Muscle of leg (tissue), 11 donors: ENCODE measurements around the gene ADAM12. TPM values are rescaled to one million over a fixed set of nuclear protein-coding genes. Genes with fewer than 3 reads are reported as not detected.

Experiments used
- DNase-seq: peaks from one replicate; pipeline ENCODE4 v3.0.0; 2013
- H3K27ac ChIP-seq: one replicate; pipeline ENCODE4 v1.5.1; 2013; ENCODE audit warnings: mild to moderate bottlenecking, low read length, control low read depth
- H3K27me3 ChIP-seq: one replicate; pipeline ENCODE4 v1.6.1; 2013; ENCODE audit warnings: low read length; ENCODE audit not compliant: control insufficient read depth, insufficient read depth
- H3K36me3 ChIP-seq: one replicate; pipeline ENCODE4 v1.6.1; 2013; ENCODE audit warnings: low read length; ENCODE audit not compliant: control insufficient read depth, insufficient read depth
- H3K4me1 ChIP-seq: one replicate; pipeline ENCODE4 v1.6.1; 2013; ENCODE audit warnings: low read length; ENCODE audit not compliant: control insufficient read depth, insufficient read depth
- H3K4me3 ChIP-seq: one replicate; pipeline ENCODE4 v1.5.1; 2013; ENCODE audit warnings: low read length, control low read depth
- H3K9me3 ChIP-seq: replicated peaks from 2 replicates; pipeline ENCODE4 v1.6.1; 2013; ENCODE audit warnings: low read depth, low read length; ENCODE audit not compliant: control insufficient read depth
- WGBS: methylation state at CpG from one replicate; pipeline ENCODE4 v1.1.5; 2013; ENCODE audit warnings: missing lambda C conversion rate; ENCODE audit not compliant: insufficient coverage; 5-methylcytosine and 5-hydroxymethylcytosine counted together
- polyA plus RNA-seq, 8 donors: library from polyadenylated mRNA; unstranded; fragments of 120-200 nt; gene quantifications; one replicate each; pipeline versions ENCODE4 v1.2.1 to v1.2.3, GENCODE V29; 2013; ENCODE audit warnings: inconsistent platforms in 1 of 8, low replicate concordance in 1 of 8; ENCODE audit not compliant: insufficient read length in 8 of 8, insufficient read depth in 1 of 8
- total RNA-seq: library from RNA; stranded (reverse); fragments of 120-200 nt; gene quantifications from one replicate; pipeline ENCODE4 v1.2.4, GENCODE V29; 2013

The ADAM12 gene
- total and polyA plus RNA-seq, 9 donors = 11.7 to 39.6 (median 21.0) TPM

DNA sequence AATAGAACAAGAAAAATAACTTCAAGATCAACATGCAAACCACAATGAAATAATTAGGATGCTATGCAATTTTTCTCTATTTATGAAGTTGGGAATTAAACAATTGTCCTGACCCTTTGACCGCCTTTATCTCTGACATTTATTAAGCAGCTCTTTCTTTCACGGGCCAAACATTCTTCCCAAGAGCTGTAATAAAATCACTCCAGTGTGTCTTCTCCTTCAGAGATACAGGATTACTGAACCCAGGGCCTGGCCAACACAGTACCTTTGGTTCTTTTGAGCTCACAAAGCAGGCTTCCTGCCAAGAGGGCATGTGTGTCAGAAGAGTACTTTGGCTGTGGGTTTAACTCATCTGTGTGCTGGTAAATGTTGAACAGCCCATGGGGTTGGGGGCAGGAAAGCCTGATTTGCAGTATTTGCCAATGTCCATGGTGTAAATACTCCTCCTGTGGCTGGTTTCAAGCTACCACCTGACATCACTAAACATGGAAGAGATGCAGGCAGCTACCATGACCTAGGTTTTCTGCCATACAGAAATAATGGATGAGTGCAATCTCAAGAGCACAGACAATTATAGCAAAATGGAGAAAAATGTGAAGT, 370.2 kb downstream of the ADAM12 start:
- Histone ChIP-seq H3K4me1 (peaks cover 5% of the 10 kb centered on the region), H3K36me3 (peaks cover 29% of the 10 kb centered on the region), H3K27me3 (no peaks in the 10 kb centered on the region), H3K9me3 (no peaks in the 10 kb centered on the region), H3K27ac (no peak overlapping the region), H3K4me3 (no peak overlapping the region)
- DNase-seq = no peak
- WGBS = 87% methylated on average over 2 of the region's 2 CpGs

DNA sequence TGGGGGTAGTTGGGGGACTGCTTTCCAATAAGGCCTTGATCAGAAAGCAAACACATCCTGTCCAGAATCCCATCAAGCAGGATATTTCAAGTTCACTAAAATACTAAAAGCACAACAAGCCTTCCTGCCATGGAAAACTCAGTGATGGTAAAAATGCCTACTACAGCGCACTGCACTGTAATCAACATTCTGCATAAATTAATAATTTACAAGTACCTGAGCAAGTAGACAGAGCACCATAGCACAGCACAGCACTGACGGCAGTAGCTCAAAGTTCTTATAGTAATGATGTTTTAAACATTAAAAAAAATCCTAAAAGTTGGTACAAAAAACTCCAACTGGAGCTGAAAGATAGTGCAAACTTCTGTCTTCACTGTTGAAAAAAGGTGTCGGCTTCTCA, 371.4 kb downstream of the ADAM12 start:
- Histone ChIP-seq H3K4me3 (no peak overlapping the region), H3K4me1 (peaks cover 5% of the 10 kb centered on the region), H3K36me3 (peaks cover 26% of the 10 kb centered on the region), H3K27me3 (no peaks in the 10 kb centered on the region), H3K27ac (no peak overlapping the region), H3K9me3 (no peaks in the 10 kb centered on the region)
- WGBS = 100% methylated on average over 1 of the region's 3 CpGs
- no peak for DNase-seq

DNA sequence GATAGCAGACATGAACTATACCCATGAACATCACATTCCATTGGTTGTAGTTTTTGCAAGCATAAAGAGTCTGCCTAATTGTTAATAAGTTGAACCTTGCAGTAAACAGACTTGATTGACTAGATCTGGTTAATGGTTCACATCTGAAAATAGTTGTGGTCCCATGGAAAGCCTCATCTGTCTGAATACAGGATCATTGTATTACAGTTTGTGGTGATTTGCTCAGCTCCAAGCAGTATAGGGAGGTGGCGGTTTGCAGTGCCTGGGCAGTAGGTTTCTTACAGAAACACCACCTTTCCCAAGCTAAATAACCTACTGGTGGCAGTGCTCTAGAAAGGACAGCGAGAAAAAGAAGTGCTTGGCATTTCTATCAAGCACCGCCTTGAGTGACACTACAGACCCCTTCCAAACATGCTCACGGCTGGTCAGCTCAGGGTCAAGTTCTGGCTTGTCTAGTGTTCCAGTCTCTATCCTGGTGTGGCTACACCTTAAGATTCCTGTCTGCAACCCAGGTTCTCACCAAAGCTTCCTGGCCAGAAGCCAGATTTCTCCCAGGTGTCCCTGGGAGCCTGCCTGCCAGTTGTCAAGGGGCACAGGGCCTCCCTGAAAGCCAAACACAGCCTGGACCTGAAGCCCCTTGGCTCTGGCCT, 372.0 kb downstream of the ADAM12 start:
- WGBS = 94% methylated on average over 3 of the region's 4 CpGs
- Histone ChIP-seq H3K4me1 (peaks cover 5% of the 10 kb centered on the region), H3K36me3 (peaks cover 26% of the 10 kb centered on the region), H3K27me3 (no peaks in the 10 kb centered on the region), H3K9me3 (no peaks in the 10 kb centered on the region), H3K4me3 (no peak overlapping the region), H3K27ac (no peak overlapping the region)
- DNase-seq = no peak

DNA sequence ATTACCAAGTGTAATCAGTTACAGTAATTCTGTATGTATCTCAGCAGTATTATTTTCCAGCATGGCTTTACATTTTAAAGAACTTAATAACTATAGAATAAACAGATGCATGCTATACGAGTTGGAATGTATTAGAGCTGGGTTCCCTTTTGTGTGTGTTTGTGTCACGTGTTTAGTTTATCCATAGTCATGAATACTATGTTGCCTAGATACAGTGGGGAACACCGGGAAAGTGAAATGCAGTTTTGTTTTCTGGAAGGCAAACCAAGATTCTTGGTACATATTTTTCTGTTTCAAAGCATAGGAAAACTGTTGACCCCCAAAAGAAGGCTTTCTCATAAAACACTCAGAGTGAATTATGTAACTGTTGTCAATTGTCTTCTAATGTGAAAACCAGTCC, 372.9 kb downstream of the ADAM12 start:
- H3K27ac ChIP-seq = no peak overlapping the region
- peaks cover 26% of the 10 kb centered on the region for H3K36me3 ChIP-seq
- peaks cover 5% of the 10 kb centered on the region for H3K4me1 ChIP-seq
- peak; percentile 61 for DNase-seq
- no peaks in the 10 kb centered on the region for H3K27me3 ChIP-seq
- no peaks in the 10 kb centered on the region for H3K9me3 ChIP-seq
- no CpG with 5 or more reads among the region's 3 CpGs for WGBS
- no peak overlapping the region for H3K4me3 ChIP-seq

DNA sequence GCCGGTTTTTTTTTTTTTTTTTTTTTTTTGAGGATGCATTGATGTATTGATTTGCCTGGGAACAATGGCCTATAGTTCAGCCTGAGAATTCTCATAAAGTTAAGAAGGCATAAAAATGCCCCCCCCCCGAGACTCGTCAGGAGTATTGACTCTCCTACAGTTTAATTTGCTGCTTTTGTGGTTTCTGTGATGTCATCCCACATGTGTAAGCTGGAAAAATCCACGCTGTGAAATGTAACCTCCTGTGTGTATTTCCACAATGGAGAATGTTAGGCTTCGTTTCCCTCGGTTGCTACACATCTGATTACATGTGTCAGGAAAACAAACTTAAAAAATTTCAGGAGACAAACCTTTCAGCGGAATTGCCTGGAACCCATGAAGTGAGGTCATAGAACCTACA, 374.0 kb downstream of the ADAM12 start:
- 50% methylated on average over 1 of the region's 7 CpGs for WGBS

DNA sequence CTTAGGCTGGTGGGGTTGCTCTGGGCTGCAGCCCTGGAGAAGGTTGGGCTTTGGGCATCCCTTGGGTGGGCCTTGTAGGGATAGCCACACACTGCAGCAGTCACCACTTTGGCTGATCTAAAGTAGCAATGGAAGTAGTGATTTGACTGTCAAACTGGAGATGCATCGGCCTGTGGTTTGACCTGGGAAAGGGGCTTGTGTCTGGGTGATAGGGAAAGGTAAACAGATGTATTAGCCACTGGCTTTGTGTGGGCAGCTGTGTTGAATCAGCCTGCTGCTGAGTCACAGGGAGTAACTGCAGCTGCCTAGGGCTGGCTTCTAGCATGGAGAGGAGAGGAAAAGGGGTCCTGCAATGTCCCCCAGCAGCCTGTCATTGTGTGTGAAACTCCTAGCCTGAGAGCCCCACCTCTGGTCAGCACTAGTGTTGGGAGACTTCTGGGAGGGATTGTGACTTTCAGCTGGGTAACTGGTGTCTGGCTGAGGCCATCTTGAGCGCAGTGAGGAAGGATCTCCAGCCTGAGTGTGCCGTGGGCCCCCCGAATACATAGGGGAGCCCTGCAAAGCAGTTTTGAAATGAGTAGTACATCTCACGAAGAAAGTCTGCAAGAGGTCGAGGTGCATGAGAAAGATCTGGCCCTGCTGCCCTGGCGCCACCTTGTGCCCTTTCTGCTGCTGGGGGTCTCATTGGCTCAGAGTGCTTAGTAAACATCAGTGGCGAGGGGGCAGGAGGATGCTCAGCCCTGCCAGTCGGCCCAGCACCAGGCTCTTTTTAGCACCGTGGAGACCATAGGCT, 374.6 kb downstream of the ADAM12 start:
- peaks cover 15% of the 10 kb centered on the region for H3K36me3 ChIP-seq
- 74% methylated on average over 9 of the region's 10 CpGs for WGBS
- no peaks in the 10 kb centered on the region for H3K27me3 ChIP-seq
- peaks cover 5% of the 10 kb centered on the region for H3K4me1 ChIP-seq
- DNase-seq = no peak
- H3K27ac ChIP-seq = no peak overlapping the region
- H3K9me3 ChIP-seq = no peaks in the 10 kb centered on the region
- no peak overlapping the region for H3K4me3 ChIP-seq

More for the DNA sequence above, 374.0 kb downstream of the ADAM12 start:
- no peaks in the 10 kb centered on the region for H3K9me3 ChIP-seq
- H3K27ac ChIP-seq = no peak overlapping the region
- H3K27me3 ChIP-seq = no peaks in the 10 kb centered on the region
- H3K36me3 ChIP-seq = peaks cover 19% of the 10 kb centered on the region
- no peak overlapping the region for H3K4me3 ChIP-seq
- DNase-seq = peak; percentile 46
- peaks cover 5% of the 10 kb centered on the region for H3K4me1 ChIP-seq

DNA sequence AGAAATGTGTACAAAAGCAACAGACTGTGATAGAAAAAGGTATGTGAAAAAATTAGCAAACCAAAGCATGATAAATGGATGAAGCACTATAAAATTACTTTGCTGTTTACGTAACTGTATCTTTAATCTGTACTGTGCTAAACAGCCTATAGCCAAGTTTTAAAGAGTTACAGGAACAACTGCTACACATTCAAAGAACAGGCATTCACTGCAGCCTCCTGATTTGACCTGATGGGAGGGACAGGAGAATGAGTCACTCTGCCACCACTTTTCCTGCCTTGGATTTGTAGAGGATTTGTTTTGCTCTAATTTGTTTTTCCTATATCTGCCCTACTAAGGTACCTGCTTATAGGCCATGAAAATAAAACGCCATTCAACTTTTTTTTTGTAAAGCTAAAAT, 375.8 kb downstream of the ADAM12 start:
- DNase-seq = no peak
- Histone ChIP-seq H3K27me3 (no peaks in the 10 kb centered on the region), H3K4me3 (no peak overlapping the region), H3K27ac (no peak overlapping the region), H3K4me1 (peaks cover 5% of the 10 kb centered on the region), H3K9me3 (no peaks in the 10 kb centered on the region), H3K36me3 (peaks cover 11% of the 10 kb centered on the region)
- WGBS = no CpG with 5 or more reads among the region's 2 CpGs

DNA sequence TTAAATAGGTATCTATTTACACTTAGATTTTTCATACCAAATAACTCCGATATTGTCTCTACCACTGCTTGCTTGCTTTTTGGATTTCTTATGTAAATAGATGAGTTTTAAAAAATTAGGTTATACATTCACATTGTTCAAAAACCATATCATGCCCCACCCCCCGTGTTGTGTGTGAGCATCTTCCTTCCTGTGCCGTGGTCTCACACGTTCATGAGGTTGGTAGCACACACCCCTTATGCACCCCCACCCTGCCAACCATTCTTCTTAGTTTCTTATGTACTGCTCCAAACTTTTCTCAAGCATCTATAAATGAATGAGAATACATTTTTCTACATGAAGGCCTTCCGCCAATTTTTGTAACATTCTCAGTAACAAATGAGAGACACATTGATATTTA, 376.3 kb downstream of the ADAM12 start:
- H3K27me3 ChIP-seq = no peaks in the 10 kb centered on the region
- H3K9me3 ChIP-seq = no peaks in the 10 kb centered on the region
- 80% methylated on average over 3 of the region's 5 CpGs for WGBS
- H3K4me1 ChIP-seq = peaks cover 5% of the 10 kb centered on the region
- DNase-seq = no peak
- H3K27ac ChIP-seq = no peak overlapping the region
- no peak overlapping the region for H3K4me3 ChIP-seq
- peaks cover 11% of the 10 kb centered on the region for H3K36me3 ChIP-seq

DNA sequence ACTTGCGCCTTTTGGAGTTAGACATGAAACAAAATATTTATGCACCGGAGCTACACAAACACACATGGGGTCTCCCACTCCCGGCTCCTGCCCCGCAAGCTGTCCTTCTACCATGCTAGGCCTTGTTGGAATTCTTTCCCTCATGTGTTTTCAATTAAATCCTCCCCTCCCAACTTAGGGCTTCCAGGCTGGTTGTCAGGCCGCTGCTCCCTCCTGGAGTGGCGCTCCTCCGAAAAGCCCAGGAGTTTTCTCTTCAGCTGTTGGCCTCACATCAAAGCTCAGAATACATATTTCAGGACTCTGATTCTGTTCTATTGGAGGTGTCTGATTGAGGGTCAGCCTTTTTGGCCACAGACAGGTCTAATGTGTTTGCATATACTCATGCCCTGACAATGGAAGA, 378.6 kb downstream of the ADAM12 start:
- 50% methylated on average over 3 of the region's 7 CpGs for WGBS
- H3K27me3 ChIP-seq = no peaks in the 10 kb centered on the region
- no peaks in the 10 kb centered on the region for H3K9me3 ChIP-seq
- no peak overlapping the region for H3K4me3 ChIP-seq
- no peak overlapping the region for H3K27ac ChIP-seq
- peaks cover 5% of the 10 kb centered on the region for H3K4me1 ChIP-seq
- peaks cover 3% of the 10 kb centered on the region for H3K36me3 ChIP-seq
- DNase-seq = no peak

DNA sequence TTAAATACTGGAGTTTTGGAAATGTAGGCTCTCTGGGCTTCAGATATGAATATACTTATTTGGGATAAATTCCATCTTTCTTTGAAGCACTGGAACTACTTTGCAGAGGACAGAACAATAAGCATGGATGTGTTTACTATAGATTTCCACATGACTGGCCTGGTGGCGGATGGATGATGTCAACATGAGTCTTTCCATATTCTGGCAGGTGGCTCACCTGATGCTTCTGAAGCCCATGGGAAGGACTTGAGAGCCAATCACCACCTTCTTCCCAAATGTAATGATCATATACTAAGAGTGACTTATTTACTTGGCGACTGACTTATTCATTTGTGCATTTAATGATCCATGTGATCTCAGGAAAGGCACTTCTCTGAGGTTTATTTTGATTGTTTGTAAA, 381.4 kb downstream of the ADAM12 start:
- no CpG with 5 or more reads among the region's 2 CpGs for WGBS
- no peaks in the 10 kb centered on the region for H3K9me3 ChIP-seq
- H3K4me1 ChIP-seq = no peaks in the 10 kb centered on the region
- H3K4me3 ChIP-seq = no peak overlapping the region
- no peak for DNase-seq
- H3K27me3 ChIP-seq = no peaks in the 10 kb centered on the region
- H3K27ac ChIP-seq = no peak overlapping the region
- H3K36me3 ChIP-seq = no peaks in the 10 kb centered on the region
